Retina (tissue), 1 donor: ENCODE measurements around the gene CTR9.
A peak's percentile ranks its signal among the peaks of the same experiment; 100 is the strongest.
"Not testable (repeated sequence)": the region's sequence is repeated elsewhere in the genome, so short reads cannot be mapped to it uniquely, and the experiment has no call there.

Experiments used
- DNase-seq: peaks from one replicate; pipeline ENCODE4 v3.0.0-alpha.2; 2016

Gene CTR9

GRCh38 chr11:10785146-10785474 lies 34.1 kb downstream of the CTR9 start:
- no peak for DNase-seq

GRCh38 chr11:10786451-10786850 lies 35.4 kb downstream of the CTR9 start:
- no peak for DNase-seq

DNA sequence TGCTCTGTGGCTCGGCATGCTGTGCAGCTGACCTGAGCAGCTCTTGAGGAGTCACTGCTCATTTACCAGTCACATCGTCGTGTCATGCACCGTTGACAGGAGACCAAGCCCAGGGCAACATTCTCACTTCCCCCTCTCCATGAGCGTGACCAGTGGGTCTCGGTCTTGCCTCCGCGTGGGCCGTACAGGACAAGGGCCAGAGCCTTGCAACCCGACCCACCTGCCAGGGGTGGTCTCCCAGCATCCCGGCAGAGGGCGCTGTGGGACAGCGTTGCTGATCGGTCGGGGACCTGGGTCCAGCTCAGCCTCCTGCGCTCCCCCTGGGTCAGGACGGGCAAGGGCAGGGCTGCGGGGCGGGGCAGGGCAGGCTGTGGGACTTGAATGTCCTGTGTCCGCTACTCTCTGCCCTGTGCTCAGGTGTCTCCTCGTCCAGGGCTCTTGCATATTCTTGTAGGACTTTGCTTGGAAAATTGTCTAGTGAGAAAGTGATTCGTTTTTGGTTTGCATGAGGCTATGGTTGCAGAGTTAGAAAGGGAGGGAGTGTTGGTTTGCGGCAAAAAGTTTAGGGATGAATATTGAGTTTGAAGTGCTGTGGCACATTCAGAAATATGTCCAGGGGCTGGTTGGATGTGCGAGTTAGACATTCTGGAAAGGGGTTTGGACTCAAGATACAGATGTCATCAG lies 41.5 kb downstream of the CTR9 start:
- peak; percentile 83 for DNase-seq

DNA sequence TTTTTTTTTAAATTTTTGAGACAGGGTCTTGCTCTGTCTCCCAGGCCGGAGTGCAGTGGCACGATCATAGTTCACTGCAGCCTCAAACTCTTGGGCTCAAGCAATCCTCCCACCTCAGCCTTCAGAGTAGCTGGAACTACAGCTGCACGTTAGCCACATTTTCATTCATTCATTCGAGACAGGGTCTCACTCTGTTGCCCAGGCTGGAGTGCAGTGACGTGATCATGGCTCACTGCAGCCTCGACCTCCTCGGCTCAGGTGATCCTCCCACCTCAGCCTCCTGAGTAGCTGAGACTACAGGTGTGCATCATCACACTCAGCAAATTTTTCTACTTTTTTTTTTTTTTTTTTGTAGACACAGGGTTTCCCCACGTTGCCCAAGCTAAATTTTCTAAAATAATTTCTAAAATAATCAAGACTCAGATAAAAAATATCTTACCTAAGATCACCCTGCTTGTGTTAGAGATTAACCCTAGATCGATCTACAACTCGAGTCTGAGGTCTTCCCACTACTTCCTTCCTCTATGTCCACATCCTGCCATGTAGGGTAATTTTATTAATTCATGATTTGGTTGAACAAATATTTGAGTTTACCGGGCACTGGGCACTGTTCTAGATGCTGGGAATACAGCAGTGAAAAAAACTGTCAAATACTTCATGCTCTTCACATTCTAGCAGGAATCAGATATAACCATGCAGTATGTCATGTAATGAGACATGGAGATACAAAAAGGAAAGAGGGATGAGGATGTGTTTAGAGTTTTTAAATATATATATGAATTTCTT lies 42.6 kb downstream of the CTR9 start:
- DNase-seq: no peak

- no peak for DNase-seq
Measured at GRCh38 chr11:10796191-10796590, 45.1 kb downstream of the CTR9 start.

DNA sequence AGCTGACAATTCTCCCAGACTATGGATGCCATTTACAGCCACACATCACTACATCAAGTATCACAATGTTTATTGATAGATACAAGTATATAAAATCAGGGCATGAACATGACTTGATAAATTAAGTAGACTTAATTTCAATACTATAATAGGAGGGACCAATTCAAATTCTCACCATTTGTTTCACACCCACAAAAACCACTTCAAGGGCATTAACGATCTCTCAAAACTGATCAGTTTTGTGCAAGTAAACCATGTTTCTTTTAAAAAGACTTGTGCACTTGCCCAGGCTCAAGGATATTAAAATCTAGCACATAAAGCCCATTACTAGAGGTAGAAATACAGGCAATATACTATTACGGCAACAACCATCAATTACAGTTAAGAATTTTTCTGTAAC lies 46.0 kb downstream of the CTR9 start:
- no peak for DNase-seq

GRCh38 chr11:10797531-10797930 lies 46.5 kb downstream of the CTR9 start:
- no peak for DNase-seq

- no peak for DNase-seq
Measured at GRCh38 chr11:10798330-10798928, 47.4 kb downstream of the CTR9 start.

DNA sequence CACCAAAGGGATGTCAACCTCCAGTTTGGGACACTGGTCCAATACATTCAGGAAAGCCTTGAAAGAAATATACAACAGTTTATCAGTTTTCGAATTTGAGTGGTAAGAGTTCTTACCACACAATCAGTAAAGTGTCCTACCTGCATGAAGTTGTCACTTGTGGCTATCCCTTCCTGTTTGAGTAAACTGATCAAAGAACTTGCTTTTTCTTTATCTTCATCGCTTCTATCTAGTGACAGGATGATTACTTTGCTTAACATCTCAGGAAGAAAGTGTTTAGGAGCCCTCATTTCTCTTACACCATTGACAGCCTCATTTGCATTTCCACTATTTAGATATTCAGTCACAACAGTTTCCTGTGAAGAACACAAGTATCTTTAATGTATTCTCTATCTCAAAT lies 49.2 kb downstream of the CTR9 start:
- DNase-seq: no peak

DNA sequence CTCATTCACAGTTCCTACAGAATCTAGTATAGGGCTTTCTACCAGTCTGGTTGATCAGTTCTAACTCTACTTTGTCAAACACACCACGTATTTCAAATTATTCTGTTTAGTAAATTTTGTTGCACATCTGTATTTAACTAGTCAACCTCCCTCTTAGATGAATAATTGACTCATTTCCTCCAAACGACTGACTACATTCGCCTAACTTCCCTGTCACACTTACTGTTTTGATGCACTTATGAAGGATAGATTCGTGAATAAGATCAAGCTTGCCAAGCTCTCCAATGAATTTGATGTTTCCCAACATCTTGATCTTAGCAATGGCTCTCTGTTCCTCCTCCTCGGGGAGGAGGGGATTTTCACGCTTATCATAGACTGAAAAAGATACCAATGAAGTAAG lies 52.6 kb downstream of the CTR9 start:
- DNase-seq: no peak

DNA sequence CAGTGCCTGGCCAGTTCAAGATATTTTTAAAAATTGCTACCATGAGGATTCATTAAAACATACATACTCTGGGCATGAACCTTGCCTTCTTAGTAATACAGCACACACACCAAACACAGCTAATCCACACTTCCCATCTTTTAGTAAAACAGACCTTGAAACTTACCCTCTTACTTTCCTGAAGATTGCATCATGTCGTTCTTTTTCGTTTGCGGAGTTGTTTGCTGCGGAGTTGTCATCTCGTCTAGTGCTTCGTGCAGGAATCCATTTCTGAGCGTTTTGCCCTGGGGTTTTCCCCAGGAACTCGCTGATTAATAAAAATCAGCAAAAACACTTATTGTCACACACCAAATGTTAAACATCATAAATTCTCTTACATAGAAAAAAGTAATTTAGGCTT lies 54.7 kb downstream of the CTR9 start:
- no peak for DNase-seq

DNA sequence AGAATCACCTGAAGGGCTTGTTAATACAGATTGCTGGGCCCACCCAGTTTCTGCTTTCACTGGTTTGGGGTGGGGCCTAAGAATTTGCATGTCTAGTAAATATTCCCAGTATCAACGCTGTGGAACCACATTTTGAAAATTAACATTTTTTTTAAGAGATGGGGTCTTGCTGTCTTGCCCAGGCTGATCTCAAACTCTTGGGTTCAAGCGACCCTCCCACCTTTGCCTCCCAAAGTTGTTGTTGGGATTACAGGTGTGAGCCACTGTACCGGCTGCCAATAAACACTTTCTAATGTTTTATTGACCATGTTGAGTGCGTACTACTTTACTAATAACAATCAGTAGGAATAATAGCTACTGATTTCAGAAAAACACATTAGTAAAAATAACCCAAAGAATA lies 55.2 kb downstream of the CTR9 start:
- DNase-seq: no peak

DNA sequence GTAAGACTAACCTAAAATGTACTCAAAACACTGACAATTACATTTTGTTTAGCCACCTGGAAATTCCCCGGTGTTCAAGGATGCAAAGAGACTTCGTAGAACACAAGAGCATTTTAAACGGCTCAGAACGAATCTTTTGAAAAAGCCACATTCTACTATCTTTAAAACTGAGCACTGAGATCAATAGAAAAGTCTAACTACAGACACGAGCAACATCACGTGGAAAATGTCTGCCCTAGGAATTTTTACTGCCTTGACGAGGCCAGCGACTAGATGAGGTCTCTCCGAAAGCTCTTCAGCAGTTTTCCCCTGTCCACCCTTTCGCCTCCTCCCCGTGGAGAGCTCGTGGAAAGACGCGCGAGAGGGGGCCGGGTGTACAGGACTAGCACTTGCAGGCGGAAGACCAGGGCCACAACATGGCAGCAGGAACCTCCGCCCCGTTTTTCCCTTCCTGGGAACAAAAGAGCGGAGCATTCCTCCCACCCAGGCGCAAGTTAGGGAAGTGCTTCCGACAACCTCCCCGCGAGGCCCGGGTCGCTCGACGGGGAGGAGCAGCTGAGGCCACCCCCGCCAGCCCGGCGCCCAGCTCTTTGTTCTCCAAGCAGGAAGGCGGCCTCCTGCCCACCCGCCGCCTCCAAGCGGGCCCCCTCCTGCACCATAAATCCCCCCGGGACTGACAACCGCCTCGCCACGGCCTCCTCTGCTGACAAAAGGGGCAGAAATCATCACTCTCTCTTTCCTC lies 56.6 kb downstream of the CTR9 start:
- DNase-seq: peak; percentile 82

GRCh38 chr11:10808235-10808552 lies 57.1 kb downstream of the CTR9 start:
- DNase-seq: no peak

GRCh38 chr11:10808553-10809372 lies 57.7 kb downstream of the CTR9 start, which contains the start of gene EIF4G2:
TSS of gene EIF4G2 (minus strand) at chr11:10808926.
- peak; percentile 99 for DNase-seq

GRCh38 chr11:10809373-10810160 lies 58.5 kb downstream of the CTR9 start:
- DNase-seq: no peak

DNA sequence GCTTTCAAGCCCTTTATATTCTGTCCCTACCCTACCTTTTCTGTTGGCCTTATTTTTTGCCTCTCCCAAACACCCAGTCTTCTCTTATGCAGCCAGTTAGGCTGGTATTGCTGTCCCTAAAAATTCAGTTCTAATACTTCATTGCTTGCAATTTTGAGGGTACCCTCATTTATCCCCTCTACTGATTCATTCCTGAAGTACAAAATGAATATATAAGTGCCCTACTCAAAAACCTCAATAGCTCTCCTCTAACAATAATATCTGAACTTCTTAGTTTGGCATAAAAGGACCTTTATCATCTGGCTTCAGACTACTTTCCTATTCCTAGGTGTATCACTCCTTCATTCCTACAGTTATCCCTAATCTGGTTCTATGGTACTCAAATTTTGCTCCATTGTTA lies 62.9 kb downstream of the CTR9 start:
- DNase-seq: no peak

DNA sequence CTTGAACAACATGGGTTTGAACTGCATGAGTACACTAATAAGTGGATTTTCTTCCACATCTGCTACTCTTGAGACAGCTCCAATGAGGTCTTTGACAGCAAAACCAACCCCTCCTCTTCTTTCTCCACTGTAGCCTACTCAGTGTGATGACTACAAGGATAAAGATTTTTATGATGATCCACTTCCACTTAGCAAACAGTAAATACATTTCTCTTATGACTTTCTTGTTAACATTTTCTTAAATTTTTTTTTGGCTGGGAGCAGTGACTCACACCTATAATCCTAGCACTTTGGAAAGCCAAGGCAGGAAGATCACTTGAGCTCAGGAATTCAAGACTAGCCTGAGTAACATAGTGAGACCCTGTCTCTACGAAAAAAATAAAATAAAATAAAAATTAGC lies 67.5 kb downstream of the CTR9 start:
- no peak for DNase-seq

GRCh38 chr11:10822491-10822890 lies 71.4 kb downstream of the CTR9 start:
- DNase-seq: not testable (repeated sequence)

DNA sequence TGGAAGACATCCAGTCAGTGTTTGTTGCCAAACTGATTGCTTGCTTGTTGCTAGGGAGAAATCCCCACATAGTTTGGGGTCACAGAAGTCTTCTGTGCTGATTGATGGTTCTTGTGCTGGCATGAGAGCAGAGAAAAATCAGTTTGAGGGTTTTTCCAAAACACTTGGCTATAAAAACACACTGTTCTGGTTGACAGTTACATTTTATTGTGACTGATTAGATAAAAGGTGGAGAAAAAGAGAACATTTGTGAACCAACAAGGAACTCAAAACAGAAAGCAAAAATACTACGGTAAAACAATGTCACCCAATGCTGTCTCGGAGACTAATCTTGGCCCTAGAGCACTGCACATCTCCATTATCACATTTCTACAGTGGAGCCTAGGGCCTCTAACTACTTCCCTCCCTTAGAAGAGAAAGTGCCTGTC lies 72.1 kb downstream of the CTR9 start:
- no peak for DNase-seq

DNA sequence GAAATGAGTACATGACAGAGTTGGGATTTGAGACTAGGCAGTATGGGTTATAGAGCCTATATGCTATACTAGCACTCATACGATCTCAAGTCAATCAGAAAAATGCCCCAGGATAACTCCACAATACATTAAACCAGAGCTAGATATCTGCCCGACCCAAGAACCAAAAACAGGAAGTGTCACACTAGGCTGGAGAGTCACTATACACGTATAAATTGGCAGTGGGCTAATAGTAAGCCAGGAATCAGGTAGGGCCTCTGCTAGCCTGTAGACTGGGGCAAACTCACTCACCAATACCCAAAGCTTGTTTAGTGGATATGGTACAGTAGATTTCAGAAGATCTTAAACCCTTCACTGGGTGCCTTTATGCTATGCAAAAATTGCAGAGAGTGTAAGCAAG lies 73.8 kb downstream of the CTR9 start:
- DNase-seq: no peak

GRCh38 chr11:10828402-10828801 lies 77.4 kb downstream of the CTR9 start:
- DNase-seq: no peak
